HG03103 (cell line): Measurements from ENCODE around the gene SPAG17.

Experiments used
- ATAC-seq: cut with Tn5 transposase; IDR thresholded peaks from one replicate; pipeline ENCODE4 v1.9.1; 2021; ENCODE audit warnings: low read depth; ENCODE audit not compliant: unreplicated experiment

Gene SPAG17

DNA sequence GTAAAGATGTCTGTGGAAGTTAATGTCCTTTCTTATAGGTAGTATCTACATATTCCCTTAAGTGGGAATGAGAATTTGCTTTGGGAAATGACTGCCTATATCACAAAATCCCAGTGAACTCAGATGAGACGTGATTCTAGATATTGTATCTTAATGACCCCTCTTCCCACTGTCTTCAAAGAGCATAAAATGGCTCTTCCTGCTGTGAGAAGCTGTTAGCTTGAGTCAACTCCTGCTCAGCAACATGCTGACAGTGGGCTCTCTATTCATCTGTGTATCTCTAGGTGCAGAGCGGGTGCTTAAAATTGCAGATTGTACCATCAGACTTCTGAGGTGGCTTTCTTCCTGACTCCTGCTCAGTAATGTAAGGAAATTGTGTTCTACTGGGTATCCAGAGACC is 100.6 kb downstream of the SPAG17 start:
- no peak for ATAC-seq

DNA sequence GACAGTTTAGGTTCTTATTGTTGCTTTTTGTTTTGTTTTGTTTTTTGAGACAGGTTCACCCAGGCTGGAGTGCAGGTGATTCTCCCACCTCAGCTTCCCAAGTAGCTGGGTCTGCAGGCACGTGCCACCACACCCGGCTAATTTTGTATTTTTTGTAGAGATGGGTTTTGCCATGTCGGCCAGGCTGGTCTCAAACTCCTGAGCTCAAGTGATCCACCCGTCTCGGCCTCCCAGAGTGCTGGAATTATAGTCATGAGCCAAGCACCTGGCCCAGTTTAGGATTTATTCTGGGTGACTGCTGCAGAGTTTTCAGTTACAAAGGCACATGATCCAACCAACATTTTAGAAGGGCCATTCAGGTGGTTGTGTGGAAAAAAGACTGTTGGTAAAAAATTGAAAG is 102.0 kb downstream of the SPAG17 start:
- ATAC-seq = no peak

- peak; percentile 61 for ATAC-seq
Measured at GRCh38 chr1:118081387-118081786, 103.6 kb downstream of the SPAG17 start.

GRCh38 chr1:118077331-118078045 is 107.5 kb downstream of the SPAG17 start:
- no peak for ATAC-seq

- no peak for ATAC-seq
Measured at GRCh38 chr1:118075116-118075515, 109.9 kb downstream of the SPAG17 start.

- ATAC-seq = no peak
Measured at GRCh38 chr1:118073648-118074435, 111.2 kb downstream of the SPAG17 start.

GRCh38 chr1:118049981-118050380 is 135.0 kb downstream of the SPAG17 start:
- no peak for ATAC-seq

DNA sequence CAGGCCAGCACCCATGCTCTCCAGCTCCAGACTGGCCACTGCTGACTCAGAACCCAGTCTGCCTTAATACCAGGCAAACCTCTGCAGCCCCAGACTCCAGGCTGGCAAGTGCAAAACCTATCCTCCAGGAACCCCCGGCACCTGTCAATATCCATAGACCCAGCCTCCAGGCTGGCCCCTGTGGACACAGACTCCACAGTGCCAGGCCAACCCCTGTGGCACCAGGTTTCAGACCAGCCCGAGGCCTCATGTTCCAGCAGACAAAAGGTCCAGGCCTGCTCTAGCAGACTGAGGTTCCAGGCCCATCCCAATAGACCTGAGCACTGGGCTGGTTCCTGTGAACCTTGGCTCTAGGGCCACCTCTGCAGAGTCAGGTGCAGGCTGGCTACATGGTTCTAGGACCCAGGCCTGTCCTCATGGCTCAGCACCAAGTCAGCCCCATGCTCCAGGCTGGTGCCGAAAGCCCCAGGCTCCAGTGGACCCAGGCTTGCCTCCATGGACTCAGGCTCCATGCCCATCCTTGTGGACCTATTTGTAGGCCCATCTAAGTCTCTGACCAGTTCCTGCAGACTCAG is 137.3 kb downstream of the SPAG17 start:
- ATAC-seq = no peak

GRCh38 chr1:118047006-118047649 is 137.9 kb downstream of the SPAG17 start:
- ATAC-seq = no peak

DNA sequence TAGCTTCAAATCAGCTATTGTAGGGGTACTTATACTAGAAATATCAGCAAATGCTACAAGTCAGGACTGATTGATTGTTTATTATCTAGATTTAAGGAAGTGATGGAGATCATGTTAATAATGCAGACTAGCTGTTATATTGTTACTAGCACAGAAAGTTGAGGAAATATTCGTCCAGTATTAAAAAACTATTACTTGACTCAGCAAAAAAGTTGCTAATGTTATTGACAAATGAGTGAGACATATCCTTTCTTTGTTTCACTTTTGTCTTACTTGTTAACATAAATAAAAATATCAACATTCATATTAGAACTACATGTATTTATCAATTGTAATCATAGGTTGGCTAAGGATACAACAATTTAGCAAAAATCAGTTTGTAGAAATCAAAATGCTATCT is 141.4 kb downstream of the SPAG17 start:
- ATAC-seq = no peak

DNA sequence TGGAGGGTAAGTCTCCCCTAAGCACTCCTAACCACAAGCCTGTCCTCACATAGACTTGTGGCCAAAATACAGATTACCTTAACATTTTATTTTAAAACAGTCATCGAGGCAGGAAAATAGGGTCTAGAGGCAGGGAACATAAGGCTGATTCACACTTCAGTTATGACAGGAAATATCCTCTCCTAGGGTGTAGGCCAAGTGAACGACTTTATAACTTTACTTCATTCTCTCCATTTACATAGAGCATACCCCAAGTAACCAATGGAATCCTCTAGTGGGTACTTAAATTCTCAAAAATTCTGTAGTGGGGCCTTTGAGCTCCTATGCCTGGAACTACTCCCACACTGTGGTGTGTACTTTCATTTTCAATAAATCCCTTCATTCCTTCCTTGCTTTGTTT is 142.5 kb downstream of the SPAG17 start:
- no peak for ATAC-seq

DNA sequence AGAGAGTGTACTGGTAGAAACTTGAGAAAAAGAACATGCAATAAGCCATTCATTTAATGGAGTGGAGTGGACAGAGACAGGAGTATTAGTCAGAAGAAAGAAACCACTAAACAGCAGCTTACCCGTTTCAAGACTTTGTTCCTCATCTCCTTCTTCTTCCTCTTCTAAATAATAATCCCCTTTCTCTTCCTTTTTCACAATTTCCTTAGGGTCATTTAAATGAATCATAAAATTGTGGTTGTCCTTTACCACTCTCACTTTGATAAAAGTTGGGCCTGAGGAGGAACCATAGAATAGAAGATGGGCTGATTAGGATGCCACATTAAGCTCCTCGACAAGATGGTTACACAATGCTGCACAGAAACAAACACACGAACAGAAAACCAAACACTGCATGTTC is 145.9 kb downstream of the SPAG17 start:
- ATAC-seq = no peak

- ATAC-seq = no peak
Measured at GRCh38 chr1:118032883-118033282, 152.1 kb downstream of the SPAG17 start.

GRCh38 chr1:118028267-118028666 is 156.8 kb downstream of the SPAG17 start:
- no peak for ATAC-seq

DNA sequence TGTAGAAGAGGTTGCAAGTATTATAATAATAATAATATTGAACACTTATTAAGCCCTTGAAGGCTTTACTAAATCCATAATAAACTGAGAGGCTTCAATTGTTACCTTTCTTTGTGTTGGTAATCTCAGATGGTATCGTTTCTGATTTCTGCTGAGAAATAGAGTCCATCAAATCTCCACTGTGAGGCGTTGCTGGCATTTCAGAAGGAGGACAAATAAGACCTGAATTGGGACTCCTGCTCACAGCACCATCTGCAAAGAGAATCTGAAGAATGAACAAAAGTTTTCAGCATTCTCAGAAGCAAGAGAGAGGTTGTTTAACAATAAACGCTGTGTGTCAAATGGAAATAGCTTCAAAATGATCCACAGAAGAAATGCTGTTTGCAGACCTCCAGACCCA is 161.8 kb downstream of the SPAG17 start:
- ATAC-seq = no peak

DNA sequence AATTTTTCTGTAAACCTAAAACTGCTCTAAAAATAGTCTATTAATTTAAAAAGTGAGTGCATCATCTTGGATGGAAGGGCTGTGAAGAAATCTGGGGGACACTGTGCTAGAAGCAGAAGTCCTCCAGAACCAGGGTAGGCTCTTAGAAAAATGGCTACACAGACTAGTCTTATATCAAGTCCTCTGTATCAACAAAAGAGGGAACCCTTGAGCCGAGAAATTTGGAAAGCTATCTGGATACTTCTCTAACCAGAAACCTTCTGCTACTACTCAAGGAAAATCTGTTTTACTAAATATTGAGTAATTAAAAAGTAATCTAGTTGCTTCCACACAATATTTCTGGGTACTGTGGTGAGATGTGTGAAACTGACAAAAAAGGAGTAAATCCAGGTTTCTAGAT is 163.4 kb downstream of the SPAG17 start:
- ATAC-seq = no peak

GRCh38 chr1:118018060-118018459 is 167.0 kb downstream of the SPAG17 start:
- ATAC-seq = no peak

GRCh38 chr1:118013938-118014337 is 171.1 kb downstream of the SPAG17 start:
- no peak for ATAC-seq

DNA sequence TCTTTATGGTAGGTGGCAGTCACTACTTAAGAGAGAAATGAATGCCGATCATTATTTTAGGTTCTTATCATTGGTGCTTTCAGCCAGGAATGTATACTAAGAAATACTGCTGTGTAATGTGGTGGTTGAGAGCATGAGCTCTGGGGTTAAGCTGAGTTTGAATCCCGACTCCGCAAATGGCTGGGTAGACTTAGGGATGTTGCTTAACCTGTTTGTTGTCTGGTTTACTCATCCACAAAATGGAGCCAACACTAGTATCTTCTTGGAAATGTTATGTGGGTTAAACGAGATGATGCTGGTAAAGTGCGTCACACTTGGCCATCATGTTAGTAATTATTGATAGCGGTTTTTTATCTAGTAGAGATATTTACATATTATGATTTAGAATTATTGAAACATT is 171.7 kb downstream of the SPAG17 start:
- no peak for ATAC-seq

GRCh38 chr1:118012515-118013124 is 172.4 kb downstream of the SPAG17 start:
- no peak for ATAC-seq

GRCh38 chr1:118008011-118008410 is 177.0 kb downstream of the SPAG17 start:
- no peak for ATAC-seq
